A673 (cell line): Measurements from ENCODE around the gene FBXO31.

ENCODE experiments used
- CTCF ChIP-seq: fragments of 300-800, 200-600 bp; sonication (generic); conservative IDR thresholded peaks from 2 replicates; pipeline ENCODE4 v1.5.1; 2017; ENCODE audit warnings: low read depth, mild to moderate bottlenecking, antibody characterized with exemption, low read length, moderate library complexity, mixed read lengths
- EZH2 ChIP-seq: fragments of 200-600 bp; sonication (generic); IDR thresholded peaks from 2 replicates; pipeline ENCODE4 v1.6.1; 2017; ENCODE audit warnings: borderline replicate concordance, low read depth, mild to moderate bottlenecking, mixed read lengths, antibody characterized with exemption, low read length; ENCODE audit not compliant: poor library complexity, severe bottlenecking

- TF ChIP-seq CTCF = no peak
- TF ChIP-seq EZH2 = no peak
Observed at GRCh38 chr16:87363771-87364455, 19.7 kb downstream of the FBXO31 start.
